ENCODE results near the gene MET.

The MET gene

GRCh38 chr7:116663744-116664143, 8.3 kb upstream of the MET start:
- no peak for DNase-seq (ENCODE audit: low read depth in 2 of 2)

- no peak for DNase-seq (ENCODE audit: low read depth in 2 of 2)
These were observed 6.5 kb upstream of the MET start for GRCh38 chr7:116665332-116665996.

- no peak for DNase-seq (ENCODE audit: low read depth in 2 of 2)
These were observed 2.2 kb upstream of the MET start for GRCh38 chr7:116669769-116670168.

- no peak for DNase-seq (ENCODE audit: low read depth in 2 of 2)
These were observed 1.5 kb upstream of the MET start for GRCh38 chr7:116670409-116671015.

GRCh38 chr7:116671111-116671510, 885 bp upstream of the MET start:
- DNase-seq (ENCODE audit: low read depth in 2 of 2): no peak

GRCh38 chr7:116672596-116673456, 830 bp downstream of the MET start:
- DNase-seq (ENCODE audit: low read depth in 2 of 2): no peak

- DNase-seq (ENCODE audit: low read depth in 2 of 2): no peak
These were observed 1.5 kb downstream of the MET start for GRCh38 chr7:116673457-116673865.

GRCh38 chr7:116674508-116675173, 2.6 kb downstream of the MET start:
- DNase-seq (ENCODE audit: low read depth in 2 of 2): no peak

GRCh38 chr7:116675812-116676355, 3.9 kb downstream of the MET start:
- DNase-seq (ENCODE audit: low read depth in 2 of 2): no peak

- no peak for DNase-seq (ENCODE audit: low read depth in 2 of 2)
These were observed 6.8 kb downstream of the MET start for GRCh38 chr7:116678780-116679179.

GRCh38 chr7:116679500-116679899, 7.5 kb downstream of the MET start:
- DNase-seq (ENCODE audit: low read depth in 2 of 2): no peak

GRCh38 chr7:116683786-116684185, 11.8 kb downstream of the MET start:
- DNase-seq (ENCODE audit: low read depth in 2 of 2): no peak

GRCh38 chr7:116686033-116686432, 14.0 kb downstream of the MET start:
- DNase-seq (ENCODE audit: low read depth in 2 of 2): no peak

- no peak for DNase-seq (ENCODE audit: low read depth in 2 of 2)
These were observed 14.9 kb downstream of the MET start for GRCh38 chr7:116686812-116687419.

GRCh38 chr7:116687801-116688201, 15.8 kb downstream of the MET start:
- no peak for DNase-seq (ENCODE audit: low read depth in 2 of 2)

- DNase-seq (ENCODE audit: low read depth in 2 of 2): no peak
These were observed 17.8 kb downstream of the MET start for GRCh38 chr7:116689790-116690259.

GRCh38 chr7:116691664-116692063, 19.7 kb downstream of the MET start:
- DNase-seq (ENCODE audit: low read depth in 2 of 2): no peak

GRCh38 chr7:116692401-116693308, 20.7 kb downstream of the MET start:
- DNase-seq (ENCODE audit: low read depth in 2 of 2): no peak

- no peak for DNase-seq (ENCODE audit: low read depth in 2 of 2)
These were observed 24.7 kb downstream of the MET start for GRCh38 chr7:116696707-116697106.

- no peak for DNase-seq (ENCODE audit: low read depth in 2 of 2)
These were observed 25.2 kb downstream of the MET start for GRCh38 chr7:116697152-116697551.
